Gastrocnemius medialis (tissue), 4 donors: Measurements from ENCODE around the gene UBQLN4. TPM values are rescaled to one million over a fixed set of nuclear protein-coding genes. Genes with fewer than 3 reads are reported as not detected.
A peak's percentile ranks its signal among the peaks of the same experiment; 100 is the strongest.

ENCODE experiments used
- ATAC-seq, 2 donors: fragments of 150-250 bp; one replicate each; pipeline ENCODE4 v1.9.1; 2016
- DNase-seq, 2 donors: peaks; one replicate each; pipeline ENCODE4 v3.0.0-alpha.2; 2019
- H3K27ac ChIP-seq, 4 donors: fragments of 200-600 bp; sonication (generic); 1 replicate in 1 of 4; 2 replicates in 3 of 4; pipeline ENCODE4 v1.5.1; 2016 to 2018; ENCODE audit warnings: mild to moderate bottlenecking in 2 of 4, moderate library complexity in 1 of 4
- H3K27me3 ChIP-seq, 3 donors: fragments of 200-600 bp; sonication (generic) in 2 of 3; 1 replicate in 1 of 3; 2 replicates in 2 of 3; pipeline versions ENCODE4 v1.5.1 to v1.6.0; 2016 to 2019; ENCODE audit warnings: mild to moderate bottlenecking in 1 of 3, moderate library complexity in 1 of 3
- H3K36me3 ChIP-seq, 2 donors: fragments of 200-600 bp; sonication (generic) in 1 of 2; one replicate each; pipeline ENCODE4 v1.5.1; 2017 to 2018
- H3K4me1 ChIP-seq, 2 donors: fragments of 200-600 bp; sonication (generic) in 1 of 2; one replicate each; pipeline ENCODE4 v1.5.1; 2016 to 2017; ENCODE audit warnings: mild to moderate bottlenecking in 2 of 2
- H3K4me3 ChIP-seq, 4 donors: fragments of 200-600 bp; sonication (generic) in 3 of 4; 1 replicate in 1 of 4; 2 replicates in 3 of 4; pipeline ENCODE4 v1.5.1; 2016 to 2019; ENCODE audit warnings: mild to moderate bottlenecking in 2 of 4
- H3K9me3 ChIP-seq, 3 donors: fragments of 200-600 bp; sonication (generic) in 2 of 3; 1 replicate in 1 of 3; 2 replicates in 2 of 3; pipeline ENCODE4 v1.5.1; 2016 to 2019
- CTCF ChIP-seq, 5 experiments: fragments of 450-650 bp in 3 of 5; fragments of 200-600 bp in 2 of 5; sonication (generic) in 2 of 5; IDR thresholded peaks in 4 of 5; conservative IDR thresholded peaks in 1 of 5; 1 replicate in 4 of 5; 2 replicates in 1 of 5; pipeline ENCODE4 v1.5.1; 2016 to 2019; ENCODE audit warnings: antibody characterized with exemption in 5 of 5, mild to moderate bottlenecking in 3 of 5, moderate library complexity in 3 of 5
- POLR2A ChIP-seq, 2 donors: fragments of 450-650 bp; IDR thresholded peaks; one replicate each; pipeline ENCODE4 v1.6.1; 2017; ENCODE audit warnings: antibody characterized with exemption in 2 of 2, mild to moderate bottlenecking in 2 of 2, moderate library complexity in 2 of 2
- in situ Hi-C, 4 donors: fragments of 200-750 bp; cut with MboI; loops; one replicate each; pipeline versions ENCODE4 v1.15.0 to v1.8.0; 2017; ENCODE audit warnings: low sequenced_read_pairs in 4 of 4
- intact Hi-C: fragments of 100-400 bp; cut with DNase I; formaldehyde crosslinking; loops from one replicate; pipeline ENCODE4 v1.15.1; 2023; ENCODE audit warnings: low total_unique reads
- total RNA-seq, 4 donors: library from RNA; depleted of rRNA; stranded (reverse); fragments of >200 nt; gene quantifications; one replicate each; pipeline versions ENCODE4 v1.1.0 to v1.2.3, GENCODE V29; 2016

UBQLN4 gene
- 10 to 100 TPM; 42.3 to 60.1 (median 46.0) TPM for total RNA-seq

GRCh38 chr1:156053768-156054499, at the start of gene UBQLN4:
Gene UBQLN4, minus strand, starts transcription at chr1:156053798. Its CDS starts 97 bp downstream, at chr1:156053701.
- Histone ChIP-seq H3K9me3 (no peaks in the 10 kb centered on the region), H3K36me3 (peaks cover 0 to 15% of the 10 kb centered on the region in 2 donors), H3K27ac (peak within 1 kb of the TSS; percentile 92 to 99 (median 98)), H3K4me3 (peak within 1 kb of the TSS; percentile 91 to 95 (median 92)), H3K27me3 (no peaks in the 10 kb centered on the region), H3K4me1 (peaks cover 17 to 26% of the 10 kb centered on the region in 2 donors)
- peak; percentile 65 to 70 for ATAC-seq
- DNase-seq, result peak; percentile 88 to 90
- intact Hi-C loops, result loop anchor here (1.0 to 10.0 kb wide), 4 partner anchors 34 to 671 kb away; partner anchors contain the start of genes ISG20L2, KHDC4, METTL25B and SSR2
- in situ Hi-C loops, result loop anchor here in 1 of 4 donors (25.0 kb wide), 1 partner anchor 683 kb away; the partner anchor contains the start of genes ISG20L2, METTL25B and MRPL24
- TF ChIP-seq POLR2A (IDR thresholded peaks at IDR 0.05) (peak; percentile 12 to 52), CTCF (IDR thresholded peaks at IDR 0.05 in 4 of 5, conservative IDR thresholded peaks at IDR 0.05 in 1 of 5) (peak; percentile 44 to 73 (median 59))

GRCh38 chr1:156102633-156103511, 49.3 kb upstream of the UBQLN4 start:
- ATAC-seq (no peak), DNase-seq (no peak)
- TF ChIP-seq POLR2A (IDR thresholded peaks at IDR 0.05), result no peak
- TF ChIP-seq CTCF (IDR thresholded peaks at IDR 0.05 in 4 of 5, conservative IDR thresholded peaks at IDR 0.05 in 1 of 5), result no peak
- peaks cover 47 to 57% of the 10 kb centered on the region in 2 donors for H3K4me1 ChIP-seq
- peak overlapping the region; percentile 96 to 99 (median 98) for H3K27ac ChIP-seq
- H3K9me3 ChIP-seq, result no peaks in the 10 kb centered on the region
- in situ Hi-C loops (loop anchor here in 1 of 4 donors (25.0 kb wide), 1 partner anchor 384 kb away; no protein-coding TSS in a partner anchor), intact Hi-C loops (loop anchor here (10.0 kb wide), 1 partner anchor 362 kb away; no protein-coding TSS in a partner anchor)
- no peaks in the 10 kb centered on the region for H3K36me3 ChIP-seq
- H3K4me3 ChIP-seq, result no peak overlapping the region
- no peaks in the 10 kb centered on the region for H3K27me3 ChIP-seq

DNA sequence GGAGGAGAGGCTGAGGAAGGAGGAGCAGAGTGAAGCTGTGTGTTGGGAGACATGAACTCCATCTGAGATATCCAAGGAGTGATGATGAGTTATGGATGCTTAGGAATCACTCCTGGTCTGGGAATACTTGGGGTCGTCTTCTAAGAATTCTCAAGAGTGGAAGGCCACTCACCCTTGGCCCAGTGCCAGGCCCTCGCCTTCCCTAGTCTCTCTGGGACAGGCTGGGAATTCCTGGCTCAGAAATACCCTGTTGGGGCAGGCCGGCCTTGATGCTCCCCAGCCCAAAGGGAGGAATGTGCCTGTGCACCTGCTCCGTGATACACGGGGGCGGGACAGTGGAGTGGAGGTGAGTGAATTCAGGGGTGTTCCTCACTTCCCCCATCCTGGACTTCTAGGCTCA, 48.3 kb upstream of the UBQLN4 start:
- Histone ChIP-seq H3K27me3 (no peaks in the 10 kb centered on the region), H3K4me1 (peaks cover 44 to 48% of the 10 kb centered on the region in 2 donors), H3K4me3 (no peak overlapping the region), H3K27ac (peak overlapping the region in 3 of 4 donors; percentile 98 to 99 (median 98)), H3K9me3 (no peaks in the 10 kb centered on the region), H3K36me3 (no peaks in the 10 kb centered on the region)
- in situ Hi-C loops, result loop anchor here in 1 of 4 donors (25.0 kb wide), 1 partner anchor 385 kb away; no protein-coding TSS in a partner anchor
- intact Hi-C loops, result loop anchor here (10.0 kb wide), 1 partner anchor 363 kb away; no protein-coding TSS in a partner anchor
- ATAC-seq (no peak), DNase-seq (no peak)
- TF ChIP-seq POLR2A (IDR thresholded peaks at IDR 0.05) (no peak), CTCF (IDR thresholded peaks at IDR 0.05 in 4 of 5, conservative IDR thresholded peaks at IDR 0.05 in 1 of 5) (no peak)

DNA sequence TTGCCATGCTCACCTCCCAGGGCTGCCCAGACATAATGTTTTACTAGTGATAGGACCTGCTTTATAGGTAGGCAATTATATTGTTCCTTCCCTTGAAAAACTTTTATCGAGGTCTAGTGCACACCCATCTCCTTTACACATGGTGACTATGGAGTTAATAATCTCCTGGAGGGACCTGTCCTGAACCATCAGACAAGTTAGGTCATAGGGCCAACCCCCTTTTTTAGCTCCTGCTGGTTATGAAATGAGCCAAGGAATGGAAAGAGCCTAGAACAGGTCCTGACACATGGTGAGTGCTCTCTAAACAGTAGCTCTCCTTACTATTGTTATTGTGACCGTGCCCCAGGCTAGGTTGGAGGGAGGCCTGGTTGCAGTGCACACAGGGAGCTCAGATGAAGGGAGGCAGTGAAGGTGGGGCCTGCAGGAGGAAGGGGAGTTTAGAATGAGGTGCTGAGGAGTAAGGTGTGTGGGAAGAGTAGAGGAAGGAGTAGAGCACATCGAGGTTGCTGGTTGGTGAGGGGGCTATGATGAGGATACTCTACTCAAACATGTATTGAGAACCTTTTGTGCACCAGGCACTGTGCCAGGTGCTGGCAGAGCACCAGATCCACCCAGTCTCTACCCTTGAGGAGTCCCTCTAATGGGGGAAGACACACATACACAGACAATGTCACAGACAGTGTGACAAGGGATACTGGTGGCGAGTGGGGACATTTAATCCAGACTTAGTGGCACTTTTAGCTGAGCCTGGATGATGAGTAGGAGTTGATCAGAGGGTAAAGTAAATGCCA, 46.8 kb upstream of the UBQLN4 start:
- Histone ChIP-seq H3K9me3 (no peaks in the 10 kb centered on the region), H3K27ac (no peak overlapping the region), H3K4me1 (peaks cover 40 to 42% of the 10 kb centered on the region in 2 donors), H3K36me3 (no peaks in the 10 kb centered on the region), H3K4me3 (no peak overlapping the region), H3K27me3 (no peaks in the 10 kb centered on the region)
- in situ Hi-C loops, result loop anchor here in 1 of 4 donors (25.0 kb wide), 1 partner anchor 387 kb away; no protein-coding TSS in a partner anchor
- no peak for TF ChIP-seq CTCF (IDR thresholded peaks at IDR 0.05 in 4 of 5, conservative IDR thresholded peaks at IDR 0.05 in 1 of 5)
- no peak for TF ChIP-seq POLR2A (IDR thresholded peaks at IDR 0.05)
- no peak for ATAC-seq
- intact Hi-C loops, result loop anchor here (10.0 kb wide), 1 partner anchor 364 kb away; no protein-coding TSS in a partner anchor
- no peak for DNase-seq
